ENCODE data around the gene CHEK2.
"Not testable (repeated sequence)": the region's sequence is repeated elsewhere in the genome, so short reads cannot be mapped to it uniquely, and the experiment has no call there.

Gene CHEK2

DNA sequence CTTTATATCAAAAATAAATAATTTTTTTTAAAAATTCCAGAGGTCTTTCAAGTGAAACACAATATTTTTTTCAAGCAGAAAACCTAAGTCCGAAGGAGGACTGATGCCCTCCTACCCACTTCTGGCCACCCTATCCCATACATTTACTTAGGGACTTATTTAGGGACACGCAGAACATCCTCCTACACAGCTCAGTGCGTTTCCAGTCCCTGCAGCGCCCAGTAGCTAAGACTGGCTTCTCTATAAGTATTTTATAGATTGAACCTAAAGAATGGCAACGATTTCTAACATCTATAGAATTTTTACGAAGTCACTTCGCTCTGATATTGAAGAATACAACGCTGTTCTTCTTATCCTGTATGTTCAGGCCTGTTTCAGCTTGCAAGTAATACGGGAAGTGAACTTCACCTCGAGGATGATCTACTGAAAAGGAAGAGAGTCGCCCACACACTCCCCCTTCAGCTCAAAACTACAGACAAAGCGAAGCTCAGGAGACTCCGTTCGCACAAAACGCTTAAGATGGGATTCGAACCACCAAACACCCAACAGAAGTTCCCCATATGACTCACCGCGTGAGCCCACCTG lies 328 bp downstream of the CHEK2 start:
- DNase-seq, result no peak

DNA sequence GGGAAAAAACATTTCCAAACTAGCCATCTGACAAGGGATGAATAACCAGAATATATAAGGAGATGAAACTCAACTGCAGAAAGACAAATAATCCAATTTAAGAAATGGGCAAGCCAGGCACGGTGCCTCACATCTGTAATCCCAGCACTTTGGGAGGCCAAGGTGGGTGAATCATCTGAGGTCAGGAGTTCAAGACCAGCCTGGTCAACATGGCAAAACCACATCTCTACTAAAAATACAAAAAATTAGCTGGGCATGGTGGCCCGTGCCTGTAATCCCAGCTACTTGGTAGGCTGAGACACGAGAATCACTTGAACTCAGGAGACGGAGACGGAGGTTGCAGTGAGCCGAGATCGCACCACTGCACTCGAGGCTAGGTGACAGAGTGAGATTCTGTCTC lies 2.7 kb downstream of the CHEK2 start:
- DNase-seq, result not testable (repeated sequence)

DNA sequence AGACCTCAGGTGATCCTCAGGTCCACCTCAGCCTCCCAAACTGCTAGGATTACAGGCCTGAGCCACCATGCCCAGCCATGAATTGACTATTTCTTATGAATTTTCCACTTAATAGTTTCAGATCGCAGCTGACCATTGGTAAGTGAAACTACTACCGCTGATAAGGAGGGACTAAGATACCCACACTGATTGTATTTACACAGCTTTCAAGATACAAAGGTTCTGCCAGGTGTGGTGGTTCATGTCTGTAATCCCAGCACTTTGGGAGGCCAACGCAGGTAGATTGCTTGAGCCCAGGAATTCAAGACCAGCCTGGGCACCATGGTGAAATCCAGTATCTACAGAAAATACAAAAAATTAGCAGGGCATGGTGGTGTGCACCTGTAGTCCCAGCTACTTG lies 3.9 kb downstream of the CHEK2 start:
- DNase-seq, result no peak

DNA sequence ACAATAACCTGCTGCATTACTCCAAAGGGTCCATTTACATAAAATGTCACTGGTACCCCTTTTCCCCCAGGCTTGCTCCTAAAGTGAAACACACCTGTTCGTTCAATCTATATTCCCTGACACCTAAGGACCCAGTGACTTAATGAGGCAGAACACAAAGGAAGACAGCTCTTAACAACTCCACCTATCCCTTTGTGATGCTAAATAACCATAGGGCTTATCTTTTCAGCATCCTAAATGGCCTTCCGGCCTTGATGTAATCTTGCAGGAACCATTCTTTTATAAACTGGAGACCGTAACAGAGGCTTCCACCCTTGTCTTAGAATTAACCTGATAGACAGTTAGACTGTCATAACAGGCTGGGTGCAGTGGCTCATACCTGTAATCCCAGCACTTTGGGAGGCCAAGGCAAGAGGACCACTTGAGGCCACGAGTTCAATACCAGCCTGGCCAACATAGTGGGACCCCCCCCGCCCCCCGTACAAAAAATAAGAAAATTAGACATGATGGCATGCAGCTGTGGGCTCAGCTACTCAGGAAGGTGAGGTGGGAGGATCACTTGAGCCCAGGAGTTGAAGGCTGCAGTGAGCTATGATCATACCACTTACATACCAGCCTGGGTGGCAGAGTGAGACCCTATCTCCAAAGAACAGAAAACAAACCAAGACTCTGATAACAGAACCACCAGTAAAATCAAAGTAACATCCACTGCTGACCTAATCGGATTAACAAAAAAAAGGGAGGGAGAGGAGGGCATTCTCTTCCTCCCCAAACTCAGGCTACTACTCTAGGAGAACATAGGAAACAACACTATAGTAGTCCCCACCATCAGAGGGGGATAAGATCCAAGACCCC lies 5.1 kb downstream of the CHEK2 start:
- no peak for DNase-seq

DNA sequence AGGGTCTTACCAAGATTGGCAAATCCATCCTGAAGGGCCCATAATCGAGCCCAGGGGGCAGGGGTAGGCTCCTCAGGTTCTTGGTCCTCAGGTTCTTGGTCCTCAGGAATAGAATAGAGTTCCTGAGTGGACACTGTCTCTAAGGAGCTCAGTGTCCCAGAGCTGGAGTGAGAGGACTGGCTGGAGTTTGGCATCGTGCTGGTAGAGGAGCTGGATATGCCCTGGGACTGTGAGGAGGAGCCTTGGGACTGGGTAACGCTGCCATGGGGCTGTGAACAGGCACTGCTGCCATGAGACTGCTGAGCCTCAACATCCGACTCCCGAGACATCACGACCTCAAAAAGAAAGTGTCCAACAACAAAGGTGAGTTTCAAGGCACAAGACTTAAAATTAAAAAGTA lies 7.2 kb downstream of the CHEK2 start:
- no peak for DNase-seq

DNA sequence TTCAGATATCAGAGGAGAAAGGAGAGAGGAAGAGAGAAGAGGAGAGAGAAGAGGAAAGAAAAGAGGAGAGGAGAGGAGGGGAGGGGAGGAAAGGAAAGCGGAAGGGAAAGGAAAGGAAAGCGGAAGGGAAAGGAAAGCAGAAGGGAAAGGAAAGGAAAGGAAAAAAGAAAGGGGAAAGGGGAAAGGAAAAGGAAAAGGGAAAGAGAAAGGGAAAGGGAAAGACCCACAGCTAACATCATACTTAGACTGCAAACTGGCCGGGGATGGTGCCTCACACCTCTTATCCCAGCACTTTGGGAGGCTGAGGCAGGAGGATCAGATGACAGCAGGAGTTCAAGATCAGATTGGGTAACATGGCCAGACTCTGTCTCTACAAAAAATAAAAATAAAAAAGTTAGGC lies 11.4 kb downstream of the CHEK2 start:
- DNase-seq, result no peak

DNA sequence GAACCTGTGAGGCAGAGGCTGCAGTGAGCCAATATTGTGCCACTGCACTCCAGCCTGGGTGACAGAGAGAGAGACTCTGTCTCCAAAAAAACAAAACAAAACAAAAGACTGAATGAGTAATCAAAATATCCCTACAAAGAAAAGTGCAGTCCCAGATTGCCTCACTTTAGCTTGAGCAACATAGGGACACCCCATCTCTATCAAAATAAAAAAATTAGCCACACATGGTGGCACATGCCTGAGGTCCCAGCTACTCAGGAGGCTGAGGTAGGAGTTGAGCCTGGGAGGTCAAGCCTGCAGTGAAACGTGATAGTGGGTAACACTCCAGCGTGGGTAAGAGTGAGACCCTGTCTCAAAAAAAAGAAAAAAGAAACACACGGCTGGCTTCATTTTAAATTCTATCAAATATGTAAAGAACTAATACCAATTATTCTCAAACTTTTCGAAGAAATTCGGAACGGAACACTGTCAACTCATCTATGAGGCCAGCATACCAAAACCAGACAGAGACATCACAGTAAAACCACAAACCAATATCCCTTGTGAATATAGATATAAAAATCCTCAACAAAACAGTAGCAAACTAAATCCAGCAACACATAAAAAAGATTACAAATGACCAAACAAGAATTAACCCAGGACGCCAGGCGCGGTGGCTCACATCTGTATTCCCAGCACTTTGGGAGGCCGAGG lies 12.9 kb downstream of the CHEK2 start:
- DNase-seq, result no peak

DNA sequence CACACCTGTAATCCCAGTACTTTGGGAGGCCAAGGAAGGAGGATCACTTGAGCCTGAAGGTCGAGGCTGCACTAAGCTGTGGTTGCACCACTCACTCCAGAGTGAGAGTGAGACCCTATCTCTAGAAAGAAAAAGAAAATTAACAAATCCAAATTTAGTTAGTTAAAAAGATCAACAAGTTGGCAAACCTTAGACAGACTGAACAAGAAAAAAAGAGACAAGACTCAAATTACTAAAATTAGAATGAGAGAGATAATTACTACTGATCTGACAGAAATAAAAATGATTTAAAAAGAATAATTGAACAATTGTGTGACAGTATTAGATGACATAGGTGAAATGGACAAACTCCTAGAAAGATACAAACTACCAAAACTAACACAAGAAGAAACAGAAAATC lies 13.6 kb downstream of the CHEK2 start:
- DNase-seq, result no peak

DNA sequence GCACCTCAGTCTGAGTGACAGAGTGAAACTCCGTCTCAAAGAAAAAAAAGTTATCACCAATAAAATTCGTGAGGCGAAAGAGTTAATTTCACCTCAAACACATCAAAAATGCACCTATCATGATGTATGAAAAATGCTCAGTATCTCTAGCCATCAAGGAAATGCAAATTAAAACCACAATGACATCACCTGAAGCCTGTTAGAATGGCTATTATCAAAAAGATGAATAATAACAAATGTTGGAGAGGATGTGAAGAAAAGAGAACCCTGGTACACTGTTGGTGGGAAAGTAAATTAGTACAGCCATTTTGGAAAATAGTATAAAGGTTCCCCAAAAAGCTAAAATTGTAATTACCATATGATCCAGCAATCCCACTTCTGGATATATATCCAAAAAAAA lies 23.6 kb downstream of the CHEK2 start:
- no peak for DNase-seq

DNA sequence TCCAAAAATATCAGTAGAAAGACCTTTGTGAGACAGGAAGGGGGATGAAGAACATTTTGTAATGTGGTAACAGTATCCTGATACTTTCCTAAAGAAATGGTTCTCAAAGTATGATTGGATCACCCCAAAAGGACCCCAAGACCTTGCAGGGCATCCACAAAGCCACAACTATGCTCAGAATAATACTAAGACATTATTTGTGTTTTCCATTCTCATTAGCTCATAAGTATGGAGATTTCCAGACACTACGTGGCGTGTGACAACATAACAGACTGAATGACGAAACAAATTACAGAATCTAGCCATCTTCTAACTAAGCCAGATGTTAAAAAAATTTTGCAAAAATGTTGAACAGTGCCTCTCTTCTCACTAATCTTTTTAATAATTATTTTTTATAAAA lies 24.9 kb downstream of the CHEK2 start:
- no peak for DNase-seq

DNA sequence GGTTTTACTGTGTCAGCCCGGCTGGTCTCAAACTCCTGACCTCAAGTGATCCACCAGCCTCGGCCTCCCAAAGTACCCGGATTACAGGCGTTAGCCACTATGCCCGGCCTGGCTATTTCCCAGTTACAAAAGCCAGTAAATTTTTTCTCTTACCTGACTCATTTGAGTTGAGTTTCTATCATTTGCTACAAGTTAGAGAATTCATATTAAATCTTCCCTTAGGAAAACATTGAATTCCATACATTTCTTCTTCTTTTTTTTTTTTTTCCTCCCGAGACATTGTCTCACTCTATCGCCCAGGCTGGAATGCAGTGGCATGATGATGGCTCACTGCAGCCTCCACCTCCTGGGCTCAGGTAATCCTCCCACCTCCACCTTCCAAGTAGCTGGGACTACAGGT lies 26.0 kb downstream of the CHEK2 start:
- DNase-seq, result no peak

DNA sequence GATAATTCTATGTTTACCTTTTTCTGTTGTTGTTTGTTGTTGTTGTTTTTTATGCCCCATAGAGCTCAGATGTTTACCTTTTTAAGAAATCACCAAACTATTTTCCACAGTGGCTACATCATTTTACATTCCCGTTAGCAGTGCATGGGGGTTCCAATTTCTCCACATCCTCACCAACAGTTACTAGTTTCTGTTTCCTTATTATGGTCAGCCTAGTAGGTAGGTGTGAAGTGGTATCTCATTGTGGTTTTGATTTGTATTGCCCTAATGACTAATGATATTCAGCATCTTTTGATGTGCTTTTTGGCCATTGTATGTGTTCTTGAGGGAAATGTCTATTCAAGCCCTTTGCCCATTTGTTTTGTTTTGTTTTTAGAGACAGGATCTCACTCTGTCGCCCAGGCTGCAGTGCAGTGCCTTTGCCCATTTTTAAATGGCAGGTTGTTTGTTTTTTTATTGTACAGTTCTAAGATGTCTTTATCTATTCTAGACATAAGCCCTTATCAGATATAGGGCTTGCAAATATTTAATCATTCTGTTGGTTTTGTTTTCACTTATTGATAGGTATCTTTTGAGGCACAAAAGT lies 27.5 kb downstream of the CHEK2 start:
- no peak for DNase-seq

DNA sequence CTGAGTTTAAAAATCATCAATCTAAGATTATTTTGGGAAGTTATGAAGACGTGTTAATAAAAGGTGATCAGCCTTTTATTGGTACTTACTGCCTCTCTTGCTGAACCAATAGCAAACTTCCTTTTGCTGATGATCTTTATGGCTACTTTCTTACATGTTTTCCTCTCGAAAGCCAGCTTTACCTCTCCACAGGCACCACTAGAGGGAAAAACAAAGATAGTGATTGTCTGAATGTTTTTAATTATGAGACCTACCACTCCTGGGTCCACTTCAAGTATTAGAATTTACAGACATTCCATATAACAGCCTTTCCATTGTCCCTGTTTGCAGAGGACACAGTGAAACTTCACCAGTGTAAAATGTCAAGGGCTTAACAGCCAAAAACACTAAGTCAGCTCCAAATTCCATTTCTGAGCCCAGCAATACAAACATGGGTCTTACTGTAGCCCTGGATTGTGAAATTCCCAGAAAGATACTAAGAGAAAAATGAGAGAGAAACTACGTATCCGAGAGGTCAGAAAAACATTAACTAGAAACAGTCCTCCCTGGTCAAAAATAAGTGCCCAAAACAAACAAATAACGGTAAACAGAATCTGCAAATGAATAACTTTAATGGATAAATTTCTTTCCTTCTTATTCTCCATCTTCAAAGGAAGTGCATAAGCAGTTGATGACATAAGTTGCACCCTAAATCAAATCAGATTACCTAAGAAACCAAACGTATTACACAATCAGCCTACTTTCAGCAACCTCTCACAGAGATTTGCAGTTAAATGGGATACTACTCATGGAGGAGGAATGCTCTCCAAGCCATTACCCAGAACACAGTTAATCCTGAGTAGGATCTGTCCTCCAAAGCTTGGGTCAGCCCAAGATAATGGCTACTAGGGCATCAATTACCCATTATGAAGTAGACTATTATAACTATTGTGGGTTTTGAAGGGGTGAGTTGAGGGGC lies 29.5 kb downstream of the CHEK2 start:
- DNase-seq, result no peak

DNA sequence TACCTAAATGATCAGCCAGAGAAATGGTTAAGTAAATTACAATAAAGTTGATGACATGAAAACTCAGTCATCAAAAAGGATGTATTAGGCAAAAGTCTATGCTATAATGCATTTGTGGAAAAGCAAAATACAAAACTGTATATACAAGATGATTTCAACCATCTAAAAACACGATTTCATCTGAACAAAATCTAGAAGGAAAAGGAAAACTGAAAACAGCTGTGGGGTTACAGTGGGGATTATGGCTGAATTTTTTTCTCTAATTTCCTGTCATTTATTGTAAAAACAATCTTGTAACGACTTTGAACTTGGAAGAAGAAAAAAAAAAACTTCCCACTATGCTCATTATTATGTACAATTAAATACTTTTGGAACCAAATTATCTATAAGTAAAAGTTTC lies 30.3 kb downstream of the CHEK2 start:
- DNase-seq, result no peak

DNA sequence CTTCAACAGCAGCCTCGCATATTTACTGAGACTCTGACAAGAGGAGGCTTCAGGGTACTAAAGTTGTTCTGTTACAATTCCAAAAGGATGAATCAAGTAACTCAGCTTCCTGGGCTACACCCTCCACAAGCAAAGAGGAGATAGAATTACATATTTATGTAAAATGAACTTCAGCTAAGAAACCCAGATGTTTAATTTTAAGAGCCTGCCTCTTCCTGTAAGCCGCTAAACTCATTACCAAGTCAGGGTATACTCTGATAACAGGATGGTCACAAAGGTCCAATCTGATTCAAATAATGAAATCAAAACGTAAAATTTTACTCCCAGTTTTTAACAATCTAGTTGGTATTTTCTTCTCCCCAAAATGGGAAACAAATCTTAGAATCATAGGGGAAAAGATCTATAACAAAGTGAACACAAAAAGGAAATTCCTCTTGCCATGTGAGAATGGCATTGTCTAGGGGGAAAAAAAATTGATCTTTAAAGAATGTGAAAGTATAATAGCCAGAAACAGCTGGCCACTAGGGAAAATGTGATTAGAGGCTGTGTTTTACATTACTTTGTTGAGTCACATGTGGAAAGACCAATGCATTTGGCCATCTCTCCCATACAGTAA lies 30.9 kb downstream of the CHEK2 start:
- peak; percentile 10 for DNase-seq

DNA sequence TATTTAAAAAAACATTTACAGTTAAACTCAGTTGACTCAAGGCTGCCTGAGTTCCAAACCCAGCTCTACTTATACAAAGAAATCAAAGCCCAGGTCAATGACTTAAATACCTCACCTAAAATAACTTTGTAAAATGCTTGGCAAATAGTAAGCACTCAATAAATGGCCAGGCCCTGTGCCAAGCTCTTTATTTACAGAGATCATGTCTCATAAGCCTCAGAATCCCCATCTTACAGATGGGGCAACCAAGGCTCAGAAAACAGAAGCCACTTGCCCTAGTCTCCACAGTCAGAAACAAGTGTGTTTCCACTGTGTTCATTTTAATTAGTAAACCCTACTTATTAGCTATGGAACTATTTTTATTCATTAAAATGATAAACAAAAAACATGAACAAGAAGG lies 31.5 kb downstream of the CHEK2 start:
- DNase-seq, result no peak

DNA sequence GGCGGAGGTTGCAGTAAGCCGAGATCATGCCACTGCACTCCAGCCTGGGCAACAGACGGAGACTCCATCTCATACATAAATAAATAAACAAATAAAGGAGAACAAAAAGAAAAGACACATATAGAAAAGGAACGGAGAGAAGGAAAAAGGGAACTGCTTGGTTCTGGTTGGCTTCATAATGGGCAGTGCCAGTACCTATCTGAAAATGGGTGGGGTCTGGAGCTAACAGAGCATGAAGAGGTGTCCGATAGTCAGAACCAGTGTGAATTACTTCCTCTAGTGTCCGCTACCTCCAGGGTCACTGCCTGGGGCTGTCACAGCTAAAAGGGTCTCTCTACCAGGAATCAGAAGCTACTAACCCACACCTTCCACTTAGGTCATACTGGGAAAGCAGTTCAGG lies 34.8 kb downstream of the CHEK2 start:
- DNase-seq, result no peak

DNA sequence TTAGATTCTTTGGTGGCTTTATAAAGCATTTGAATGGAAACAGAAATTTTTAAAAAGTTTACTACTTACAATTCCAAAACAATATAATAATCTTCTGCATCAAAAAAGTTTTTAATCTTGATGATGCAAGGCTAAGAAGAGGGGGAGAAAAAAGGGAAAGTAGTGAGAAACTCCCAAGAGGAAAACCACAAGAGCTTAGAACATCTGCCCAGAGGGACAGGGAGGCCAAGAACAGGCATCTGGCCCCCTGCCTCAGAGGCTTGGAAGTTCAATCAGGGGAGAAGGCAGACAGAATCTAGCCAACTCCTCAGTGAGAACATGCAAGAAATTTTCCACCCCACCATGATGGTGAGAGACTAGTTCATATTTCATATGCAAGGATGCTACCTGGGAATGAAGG lies 38.2 kb downstream of the CHEK2 start:
- no peak for DNase-seq

DNA sequence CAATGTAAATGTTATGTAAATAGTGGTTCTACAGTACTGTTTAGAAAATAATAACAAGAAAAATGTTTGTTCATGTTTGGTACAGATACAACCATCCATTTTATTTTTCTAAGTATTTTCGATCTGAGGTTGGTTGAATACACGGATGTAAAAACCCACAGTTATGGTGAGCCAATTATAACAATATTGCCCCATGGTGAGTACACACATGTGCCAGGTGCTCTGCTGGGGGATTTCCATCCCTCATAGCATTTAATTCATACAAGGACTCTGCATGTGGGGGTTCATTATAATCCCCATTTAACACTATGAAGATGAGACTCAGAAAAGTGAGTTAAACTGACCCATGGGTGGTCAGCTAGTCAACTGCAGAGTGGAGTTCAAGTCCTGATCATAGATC lies 38.7 kb downstream of the CHEK2 start:
- no peak for DNase-seq

DNA sequence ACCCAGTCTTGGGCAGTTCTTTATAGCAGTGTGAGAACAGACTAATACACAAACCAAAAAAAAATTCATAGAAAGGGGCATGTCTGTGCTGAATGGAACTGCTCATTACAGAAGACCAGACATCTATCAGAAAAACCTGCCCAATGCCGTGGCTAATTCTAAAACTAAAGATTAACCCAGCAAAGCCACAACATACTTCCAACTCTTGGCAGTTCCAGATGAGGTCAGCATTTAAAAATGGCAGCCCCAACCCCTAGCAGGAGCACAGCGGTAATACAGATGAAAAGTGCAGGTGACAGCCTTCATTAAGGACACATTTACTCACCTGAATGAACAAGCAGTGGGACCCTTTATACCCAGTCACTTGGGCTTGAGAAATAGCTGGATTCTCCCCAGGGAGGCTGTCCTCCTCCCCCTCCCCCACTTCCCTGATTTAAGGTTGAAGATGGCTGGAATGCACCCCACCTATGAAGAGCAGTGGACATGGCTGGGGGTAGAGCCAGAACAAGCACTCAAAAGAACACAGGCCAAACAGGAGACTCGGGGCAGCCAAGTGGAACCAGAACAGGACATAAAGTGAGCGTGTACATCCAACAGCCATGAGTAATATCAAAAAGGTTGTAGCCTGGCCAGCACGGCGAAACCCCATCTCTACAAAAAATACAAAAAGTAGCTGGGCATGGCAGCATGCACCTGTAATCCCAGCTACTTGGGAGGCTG lies 48.4 kb downstream of the CHEK2 start:
- DNase-seq, result not testable (repeated sequence)

DNA sequence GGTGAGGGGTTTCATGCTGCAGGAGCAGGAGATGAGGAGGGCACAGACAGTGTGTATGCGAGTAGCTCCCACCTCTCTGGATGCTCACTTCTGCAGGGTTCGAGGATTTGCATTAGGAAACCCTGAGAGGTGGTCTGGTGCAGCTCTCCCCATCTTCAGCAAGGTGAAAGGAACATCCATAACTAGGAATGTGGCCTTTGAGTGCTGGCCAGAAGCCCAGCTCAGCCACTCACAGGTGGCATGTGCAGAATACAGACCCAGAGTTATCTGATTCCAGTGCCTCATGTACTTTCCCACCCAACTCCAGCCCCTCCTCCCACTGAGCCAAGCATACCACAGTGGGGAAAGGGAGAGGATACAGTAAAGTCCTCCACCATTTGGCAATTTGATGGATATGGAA lies 51.8 kb downstream of the CHEK2 start:
- DNase-seq, result not testable (repeated sequence)

All from NCI-H2171 (cell line).